Measurements from ENCODE around the gene KIT.

- TF ChIP-seq CTCF (conservative IDR thresholded peaks at IDR 0.05 in 1 of 2, IDR thresholded peaks at IDR 0.05 in 1 of 2; ENCODE audit: low read depth in 1 of 2, low read length in 2 of 2) (no peak), EZH2 (IDR thresholded peaks at IDR 0.05; ENCODE audit: low read length, missing control alignments) (no peak)
Measured at GRCh38 chr4:54668014-54668611, 10.4 kb downstream of the KIT start.
